Activated effector memory CD4-positive, alpha-beta T cell treated with Interleukin-2 at 50 U/mL for 16 hours (primary cell): ENCODE measurements around the gene KNG1.

Source experiments
- DNase-seq: peaks from one replicate; pipeline ENCODE4 v3.0.0-alpha.2; 2020

KNG1 gene

DNA sequence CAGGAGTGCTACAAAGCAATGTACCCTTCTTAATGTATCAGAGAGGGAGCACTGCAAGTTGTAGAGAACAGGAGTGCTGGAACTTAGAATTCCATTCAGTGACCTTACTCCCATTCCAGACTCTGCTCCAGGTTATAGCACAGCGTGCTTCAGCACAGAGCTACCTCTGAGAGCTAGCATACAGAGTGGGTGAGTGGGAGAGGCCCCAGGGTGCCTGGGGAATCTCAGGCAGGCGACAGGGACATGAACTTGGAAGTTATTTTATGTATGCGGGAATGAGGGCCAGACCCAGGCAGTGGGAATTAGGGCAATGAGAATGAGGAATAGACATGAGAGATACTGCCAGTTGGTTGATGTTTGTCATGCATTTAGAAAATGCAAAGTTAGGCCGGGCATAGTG, 3.7 kb upstream of the KNG1 start:
- no peak for DNase-seq

DNA sequence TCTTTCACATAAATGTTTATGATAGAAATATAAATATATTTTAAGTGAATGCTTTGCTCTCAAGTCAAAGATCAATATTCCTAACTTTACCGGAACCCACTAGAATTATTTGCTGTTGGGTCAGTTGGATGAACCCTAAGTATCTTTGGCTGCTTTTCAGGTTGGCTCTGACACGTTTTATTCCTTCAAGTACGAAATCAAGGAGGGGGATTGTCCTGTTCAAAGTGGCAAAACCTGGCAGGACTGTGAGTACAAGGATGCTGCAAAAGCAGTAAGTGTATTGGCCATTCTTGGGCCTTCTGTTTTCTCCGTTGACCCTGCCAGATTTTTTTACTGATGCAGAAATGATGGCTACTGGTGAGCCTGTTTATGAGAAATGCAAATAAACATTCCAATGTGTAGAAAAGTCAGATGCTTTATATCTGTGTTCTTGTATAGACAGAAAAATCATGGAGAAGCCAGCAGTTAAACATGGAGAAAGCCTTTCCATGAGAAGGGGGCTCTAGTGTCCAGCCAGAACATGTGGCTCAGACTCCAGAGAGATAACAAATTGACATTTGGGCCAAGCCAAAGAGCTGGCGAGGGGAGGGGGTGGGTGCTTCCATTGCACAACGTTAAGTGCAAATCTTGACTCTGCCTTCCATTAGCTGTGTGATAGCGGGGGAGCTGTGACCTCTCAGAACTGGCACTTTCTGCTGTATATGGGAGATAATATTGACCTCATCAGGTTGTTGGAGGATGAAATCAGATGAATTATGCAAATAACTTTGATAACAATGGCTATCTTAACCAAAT, 3.0 kb downstream of the KNG1 start:
- DNase-seq = no peak

DNA sequence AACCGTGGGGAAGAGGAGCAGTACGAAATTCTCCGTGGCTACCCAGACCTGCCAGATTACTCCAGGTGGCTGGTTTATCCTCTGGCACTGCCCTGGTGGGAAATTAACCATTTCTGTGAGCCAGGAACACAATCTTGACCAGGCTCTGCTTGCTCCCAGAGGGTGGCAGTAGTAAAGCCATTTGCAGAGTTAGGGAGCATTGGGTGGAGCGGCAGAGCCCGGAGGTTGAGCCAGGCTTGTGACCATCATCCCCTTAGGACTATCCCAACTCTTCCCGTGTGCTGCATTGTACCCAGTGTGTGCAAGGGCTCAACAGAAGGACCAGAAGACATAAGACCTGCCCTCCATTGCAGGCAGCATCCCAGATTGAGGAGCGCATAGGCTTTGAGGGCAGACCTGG, 5.3 kb downstream of the KNG1 start:
- no peak for DNase-seq

- DNase-seq = no peak
Measured at GRCh38 chr3:186724911-186725310, 7.8 kb downstream of the KNG1 start.

GRCh38 chr3:186732169-186732766, 15.1 kb downstream of the KNG1 start:
- no peak for DNase-seq

- DNase-seq = no peak
Measured at GRCh38 chr3:186742618-186743380, 25.6 kb downstream of the KNG1 start.

DNA sequence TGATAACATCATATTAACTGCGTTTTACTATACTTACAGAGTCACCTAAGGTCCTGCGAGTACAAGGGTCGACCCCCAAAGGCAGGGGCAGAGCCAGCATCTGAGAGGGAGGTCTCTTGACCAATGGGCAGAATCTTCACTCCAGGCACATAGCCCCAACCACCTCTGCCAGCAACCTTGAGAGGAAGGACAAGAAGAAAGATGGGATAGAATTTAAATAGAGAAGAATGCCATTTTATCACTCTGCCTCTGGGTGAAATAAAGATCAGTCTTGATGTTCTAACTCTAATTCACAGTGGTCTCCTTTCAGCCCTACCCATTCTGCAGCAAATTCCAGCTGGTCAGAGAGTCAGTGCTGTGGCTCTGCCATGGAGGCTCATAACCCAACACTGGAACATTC, 26.5 kb downstream of the KNG1 start:
- DNase-seq = no peak

GRCh38 chr3:186746008-186746407, 28.8 kb downstream of the KNG1 start:
- no peak for DNase-seq

DNA sequence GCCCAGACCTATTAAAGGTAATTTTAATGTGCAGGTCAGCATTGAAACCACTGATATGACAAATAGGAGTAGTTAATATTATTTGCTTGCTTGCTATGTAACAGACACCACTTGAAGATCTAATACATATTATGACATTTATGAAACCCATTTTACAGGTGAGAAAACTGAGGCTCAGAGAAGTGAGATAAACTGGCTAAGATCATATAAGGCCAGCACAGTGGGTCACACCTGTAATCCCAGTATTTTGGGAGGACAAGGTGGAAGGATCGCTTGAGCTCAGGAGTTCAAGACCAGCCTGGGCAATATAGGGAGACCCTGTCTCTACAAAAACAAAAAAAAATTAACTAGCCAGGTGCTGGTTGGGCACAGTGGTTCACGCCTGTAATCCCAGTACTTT, 33.2 kb downstream of the KNG1 start:
- no peak for DNase-seq

GRCh38 chr3:186751480-186751879, 34.3 kb downstream of the KNG1 start:
- DNase-seq = no peak

GRCh38 chr3:186754006-186754405, 36.8 kb downstream of the KNG1 start:
- DNase-seq = no peak

DNA sequence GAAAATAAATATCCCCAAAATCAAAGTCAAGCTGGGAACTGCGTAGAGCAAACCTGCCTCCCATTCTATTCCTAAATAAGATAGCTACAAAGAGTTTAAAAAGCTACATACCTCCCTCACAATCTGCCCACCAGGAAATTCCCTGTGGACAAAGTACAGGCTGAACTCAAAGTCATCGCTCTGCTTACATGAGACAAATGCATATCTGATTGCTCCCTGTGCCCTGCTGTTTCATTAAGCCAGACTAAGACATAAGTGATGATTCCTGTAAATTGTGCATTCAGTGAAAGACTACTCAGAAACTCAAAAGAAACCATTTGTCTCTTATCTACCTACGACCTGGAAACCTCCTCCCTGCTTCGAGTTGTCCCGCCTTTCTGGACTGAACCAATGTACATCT, 37.7 kb downstream of the KNG1 start:
- DNase-seq = no peak

DNA sequence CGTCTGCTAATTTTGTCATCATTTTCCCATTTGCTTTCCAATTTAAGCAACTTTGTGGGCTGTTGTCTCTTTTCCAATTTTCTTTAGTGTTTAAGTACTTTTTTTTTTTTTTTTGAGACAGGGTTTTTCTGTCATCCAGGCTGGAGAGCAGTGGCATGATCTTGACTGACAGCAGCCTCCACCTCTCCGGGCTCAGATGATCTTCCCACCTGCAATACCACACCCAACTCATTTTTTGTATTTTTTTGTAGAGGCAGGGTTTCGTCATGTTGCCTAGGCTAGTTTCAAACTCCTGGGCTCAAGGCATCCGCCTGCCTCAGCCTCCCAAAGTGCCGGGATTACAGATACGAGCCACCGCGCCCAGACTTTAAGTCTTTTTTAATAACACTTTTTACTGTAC, 40.1 kb downstream of the KNG1 start:
- DNase-seq = no peak

DNA sequence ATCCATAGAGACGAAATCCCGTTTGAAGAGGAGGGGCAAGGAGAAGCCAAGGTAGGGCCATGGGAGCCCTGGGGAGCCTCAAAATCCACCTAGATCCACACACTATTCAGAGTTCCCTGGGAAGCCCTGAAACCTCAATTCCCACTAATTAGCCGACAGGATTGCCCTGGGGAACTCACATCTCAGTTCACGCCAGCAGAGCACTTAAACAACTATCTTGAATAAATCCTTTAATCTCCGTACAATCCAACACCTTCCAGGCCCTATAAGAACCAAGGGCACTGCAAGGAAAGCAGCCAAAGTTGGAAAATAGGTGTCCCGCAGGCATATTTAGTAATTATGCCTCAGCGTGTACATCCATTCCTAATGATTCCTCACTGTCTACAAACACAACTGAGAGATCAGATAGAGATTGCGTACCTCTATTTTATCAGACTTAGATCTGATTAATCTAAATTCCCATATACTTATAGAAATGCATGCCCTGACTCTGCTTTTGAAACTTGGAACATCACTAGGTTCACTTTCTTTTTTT, 40.6 kb downstream of the KNG1 start:
- no peak for DNase-seq

DNA sequence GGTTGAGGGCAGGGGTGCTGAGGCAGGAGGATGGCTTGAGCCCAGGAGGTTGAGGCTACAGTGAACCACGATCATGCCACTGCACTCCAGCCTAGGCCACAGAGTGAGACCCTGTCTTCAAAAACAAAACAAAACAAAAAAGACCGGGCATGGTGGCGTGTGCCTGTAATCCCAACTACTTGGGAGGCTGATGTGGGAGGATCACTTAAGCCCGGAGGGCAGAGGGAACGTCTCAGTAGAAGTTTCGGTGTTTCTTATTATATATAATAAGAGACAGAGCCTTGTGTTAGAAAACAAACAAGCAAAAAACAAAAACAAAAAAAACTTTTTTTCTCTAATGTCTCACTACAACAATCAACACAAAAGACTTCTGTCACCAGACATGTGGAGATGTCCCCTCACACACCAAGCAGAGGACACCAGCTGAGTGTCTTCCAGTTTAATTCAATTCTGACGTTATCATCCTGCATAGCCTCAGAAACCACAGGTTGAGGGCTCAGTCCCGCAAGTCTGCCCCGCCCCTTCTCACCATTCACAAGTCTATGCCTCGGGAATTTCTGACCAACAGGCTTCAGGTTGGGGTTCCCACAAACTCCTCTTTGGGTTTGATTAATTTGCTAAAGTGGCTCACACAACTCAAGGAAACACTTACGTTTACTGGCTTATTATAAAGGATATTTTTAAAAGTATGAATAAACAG, 42.2 kb downstream of the KNG1 start:
- DNase-seq = no peak

DNA sequence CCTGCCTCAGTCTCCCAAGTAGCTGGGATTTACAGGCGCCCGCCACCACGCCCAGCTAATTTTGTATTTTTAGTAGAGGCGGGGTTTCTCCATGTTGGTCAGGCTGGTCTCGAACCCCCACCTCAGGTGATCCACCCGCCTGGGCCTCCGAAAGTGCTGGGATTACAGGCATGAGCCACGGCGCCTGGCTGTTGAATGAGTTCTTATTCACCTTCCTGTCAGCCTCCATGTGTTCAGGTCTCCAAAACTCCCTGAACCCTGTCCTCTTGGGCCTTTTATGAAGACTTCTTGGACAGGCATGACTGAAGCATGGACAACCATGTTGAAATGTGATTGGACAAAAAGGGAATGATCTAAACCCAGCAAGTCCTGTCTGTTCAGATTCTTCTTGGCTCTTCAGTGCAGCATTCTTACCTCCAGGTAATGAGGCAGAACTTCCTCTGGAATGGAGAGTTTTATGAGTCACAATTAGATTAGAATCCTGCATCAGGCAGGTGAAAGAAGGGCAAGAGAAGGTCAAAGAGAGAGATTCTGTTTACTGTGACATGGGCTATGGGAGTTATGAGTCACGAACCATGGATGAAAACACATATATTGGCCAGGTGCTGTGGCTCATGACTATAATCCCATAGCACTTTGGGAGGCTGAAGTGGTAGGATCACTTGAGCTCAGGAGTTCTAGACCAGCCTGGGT, 43.1 kb downstream of the KNG1 start:
- no peak for DNase-seq

DNA sequence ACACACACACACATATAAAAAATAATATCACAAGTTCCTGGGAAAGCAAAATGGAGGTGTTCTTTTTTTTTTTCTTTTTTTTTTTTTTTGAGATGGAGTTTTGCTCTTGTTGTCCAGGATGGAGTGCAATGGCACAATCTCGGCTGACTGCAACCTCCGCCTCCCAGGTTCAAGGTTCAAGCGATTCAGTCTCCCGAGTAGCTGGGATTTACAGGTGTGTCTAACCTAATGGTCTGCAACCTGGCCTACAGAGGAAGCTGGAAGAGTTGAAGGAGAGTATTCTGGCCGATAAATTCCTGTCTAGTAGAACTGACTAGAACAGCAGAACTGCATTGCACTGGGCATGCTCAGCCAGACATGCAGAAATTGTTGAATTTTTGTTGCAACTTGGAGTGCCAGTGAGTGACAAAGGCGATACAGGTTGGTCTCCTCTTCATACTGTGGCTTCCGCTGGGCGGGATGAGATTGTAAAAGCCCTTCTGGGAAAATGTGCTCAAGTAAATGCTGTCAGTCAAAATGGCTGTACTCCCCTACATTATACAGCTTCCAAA, 43.8 kb downstream of the KNG1 start:
- DNase-seq = no peak

DNA sequence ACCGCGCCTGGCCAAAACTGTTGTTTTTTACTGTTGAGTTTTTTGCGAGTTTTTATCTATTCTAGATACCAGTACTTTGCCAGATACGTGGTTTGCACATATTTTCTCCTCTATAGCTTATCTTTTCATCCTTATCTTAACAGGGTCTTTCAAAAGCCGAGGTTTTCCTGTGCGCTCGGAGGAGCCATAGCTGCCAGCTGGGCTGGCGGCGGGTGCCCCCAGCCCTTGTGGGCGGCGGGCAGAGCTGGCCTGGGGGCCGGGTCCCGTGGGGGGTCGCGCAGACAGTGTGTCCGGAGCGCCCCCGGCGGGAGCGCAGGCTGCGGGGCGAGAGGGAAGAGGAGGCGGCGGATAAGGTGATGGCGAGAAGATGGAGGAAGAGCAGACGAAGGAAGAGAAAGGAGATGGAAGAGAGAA, 55.1 kb downstream of the KNG1 start:
- DNase-seq = no peak

- DNase-seq = peak; percentile 54
Measured at GRCh38 chr3:186772701-186773417, 55.7 kb downstream of the KNG1 start.

DNA sequence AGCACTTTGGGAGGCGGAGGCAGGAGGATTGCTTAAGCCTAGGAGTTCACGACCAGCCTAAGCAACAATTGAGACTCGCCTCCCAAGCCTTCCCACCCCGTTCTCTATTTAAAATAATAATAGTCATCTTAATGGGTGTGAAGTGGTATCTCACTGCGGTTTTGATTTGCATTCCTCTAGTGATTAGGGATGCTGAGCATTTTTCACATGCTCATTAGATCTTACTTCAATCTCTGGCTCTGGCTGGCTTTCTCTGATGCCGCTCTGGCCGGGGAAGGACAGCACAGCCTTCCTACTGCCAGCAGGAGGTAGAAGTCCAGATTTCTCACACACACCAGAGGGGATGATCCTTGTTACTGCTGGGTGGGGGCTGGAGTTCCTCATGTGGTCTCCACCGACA, 58.8 kb downstream of the KNG1 start:
- no peak for DNase-seq

GRCh38 chr3:186779204-186779603, 62.0 kb downstream of the KNG1 start:
- DNase-seq = no peak
